Sigmoid colon (tissue), 4 donors: ENCODE measurements around the gene SYNJ1.

Source experiments
- CTCF ChIP-seq, 4 experiments: fragments of 450-650 bp in 3 of 4; fragments of 200-600 bp in 1 of 4; IDR thresholded peaks; one replicate each; pipeline ENCODE4 v1.5.1; 2016 to 2019; ENCODE audit warnings: antibody characterized with exemption in 4 of 4, mild to moderate bottlenecking in 3 of 4, moderate library complexity in 2 of 4
- EP300 ChIP-seq, 4 donors: sonication (generic); formaldehyde crosslinking; IDR thresholded peaks; one replicate each; pipeline ENCODE4 v1.6.1; 2017; ENCODE audit warnings: antibody characterized with exemption in 4 of 4
- POLR2AphosphoS5 ChIP-seq, 4 donors: sonication (generic); formaldehyde crosslinking; IDR thresholded peaks; one replicate each; pipeline ENCODE4 v1.6.1; 2017; ENCODE audit warnings: antibody characterized with exemption in 4 of 4

- TF ChIP-seq CTCF (IDR thresholded peaks at IDR 0.05) (no peak), EP300 (IDR thresholded peaks at IDR 0.05) (no peak), POLR2AphosphoS5 (IDR thresholded peaks at IDR 0.05) (no peak)
These were observed 7.7 kb upstream of the SYNJ1 start for GRCh38 chr21:32735524-32735923.
